ENCODE data around the gene MICU2. TPM values are rescaled to one million over a fixed set of nuclear protein-coding genes. Genes with fewer than 3 reads are reported as not detected.
"Not testable (repeated sequence)": the region's sequence is repeated elsewhere in the genome, so short reads cannot be mapped to it uniquely, and the experiment has no call there.

The MICU2 gene
- total and polyA plus RNA-seq, 4 donors: 29.0 to 85.9 (median 39.3) TPM

GRCh38 chr13:21567714-21568113 lies 36.3 kb downstream of the MICU2 start:
- no peaks in the 10 kb centered on the region for H3K27me3 ChIP-seq (ENCODE audit: control insufficient read depth in 3 of 3, insufficient read depth in 3 of 3, low read length in 2 of 3)
- no peak overlapping the region for H3K4me3 ChIP-seq
- no peaks in the 10 kb centered on the region for H3K9me3 ChIP-seq (ENCODE audit: control insufficient read depth in 4 of 4, insufficient read depth in 3 of 4, low read length in 3 of 4)
- H3K4me1 ChIP-seq (ENCODE audit: control insufficient read depth in 5 of 5, insufficient read depth in 5 of 5, low read length in 5 of 5): peaks cover 0 to 5% (median 0%) of the 10 kb centered on the region in 5 donors
- H3K36me3 ChIP-seq (ENCODE audit: control insufficient read depth in 4 of 4, insufficient read depth in 4 of 4, low read length in 4 of 4): peaks cover 5 to 19% (median 11%) of the 10 kb centered on the region in 4 donors
- no peak overlapping the region for H3K27ac ChIP-seq (ENCODE audit: low read depth in 1 of 2, low read length in 1 of 2)
- H3K9ac ChIP-seq (ENCODE audit: insufficient read depth in 1 of 2, low read length in 2 of 2): no peak overlapping the region
- DNase-seq (no peak), ATAC-seq (ENCODE audit: insufficient read depth, low FRiP score) (no peak)
- TF ChIP-seq CTCF (IDR thresholded peaks at IDR 0.05; ENCODE audit: control extremely low read depth, extremely low read depth): no peak
- 81 to 87% methylated on average over 2 of the region's 2 CpGs for WGBS, 2 donors

- DNase-seq (no peak), ATAC-seq (ENCODE audit: insufficient read depth, low FRiP score) (no peak)
- Histone ChIP-seq H3K27me3 (ENCODE audit: control insufficient read depth in 3 of 3, insufficient read depth in 3 of 3, low read length in 2 of 3) (no peaks in the 10 kb centered on the region), H3K36me3 (ENCODE audit: control insufficient read depth in 4 of 4, insufficient read depth in 4 of 4, low read length in 4 of 4) (peaks cover 0 to 7% (median 3%) of the 10 kb centered on the region in 4 donors), H3K9ac (ENCODE audit: insufficient read depth in 1 of 2, low read length in 2 of 2) (no peak overlapping the region), H3K9me3 (ENCODE audit: control insufficient read depth in 4 of 4, insufficient read depth in 3 of 4, low read length in 3 of 4) (no peaks in the 10 kb centered on the region), H3K27ac (ENCODE audit: low read depth in 1 of 2, low read length in 1 of 2) (no peak overlapping the region), H3K4me1 (ENCODE audit: control insufficient read depth in 5 of 5, insufficient read depth in 5 of 5, low read length in 5 of 5) (no peaks in the 10 kb centered on the region), H3K4me3 (no peak overlapping the region)
- 78 to 88% methylated on average over 2 of the region's 2 CpGs for WGBS, 2 donors
- no peak for TF ChIP-seq CTCF (IDR thresholded peaks at IDR 0.05; ENCODE audit: control extremely low read depth, extremely low read depth)
Observed at GRCh38 chr13:21557995-21558394, 46.0 kb downstream of the MICU2 start.

GRCh38 chr13:21556051-21556450 lies 47.9 kb downstream of the MICU2 start:
- Histone ChIP-seq H3K9ac (ENCODE audit: insufficient read depth in 1 of 2, low read length in 2 of 2) (no peak overlapping the region), H3K36me3 (ENCODE audit: control insufficient read depth in 4 of 4, insufficient read depth in 4 of 4, low read length in 4 of 4) (peaks cover 0 to 7% (median 2%) of the 10 kb centered on the region in 4 donors), H3K27ac (ENCODE audit: low read depth in 1 of 2, low read length in 1 of 2) (no peak overlapping the region), H3K4me3 (no peak overlapping the region), H3K27me3 (ENCODE audit: control insufficient read depth in 3 of 3, insufficient read depth in 3 of 3, low read length in 2 of 3) (no peaks in the 10 kb centered on the region), H3K4me1 (ENCODE audit: control insufficient read depth in 5 of 5, insufficient read depth in 5 of 5, low read length in 5 of 5) (no peaks in the 10 kb centered on the region), H3K9me3 (ENCODE audit: control insufficient read depth in 4 of 4, insufficient read depth in 3 of 4, low read length in 3 of 4) (no peaks in the 10 kb centered on the region)
- ATAC-seq (ENCODE audit: insufficient read depth, low FRiP score) (no peak), DNase-seq (no peak)
- no peak for TF ChIP-seq CTCF (IDR thresholded peaks at IDR 0.05; ENCODE audit: control extremely low read depth, extremely low read depth)

GRCh38 chr13:21553261-21553660 lies 50.7 kb downstream of the MICU2 start:
- not testable (repeated sequence) for H3K36me3 ChIP-seq (ENCODE audit: control insufficient read depth in 4 of 4, insufficient read depth in 4 of 4, low read length in 4 of 4); H3K9ac ChIP-seq (ENCODE audit: insufficient read depth in 1 of 2, low read length in 2 of 2); H3K4me1 ChIP-seq (ENCODE audit: control insufficient read depth in 5 of 5, insufficient read depth in 5 of 5, low read length in 5 of 5); ATAC-seq (ENCODE audit: insufficient read depth, low FRiP score); H3K27ac ChIP-seq (ENCODE audit: low read depth in 1 of 2, low read length in 1 of 2); DNase-seq; H3K27me3 ChIP-seq (ENCODE audit: control insufficient read depth in 3 of 3, insufficient read depth in 3 of 3, low read length in 2 of 3); H3K4me3 ChIP-seq; H3K9me3 ChIP-seq (ENCODE audit: control insufficient read depth in 4 of 4, insufficient read depth in 3 of 4, low read length in 3 of 4)
- WGBS, 2 donors: 40 to 64% methylated on average over 1 of the region's 2 CpGs
